CD4-positive, alpha-beta T cell treated with Interleukin-4 for 1 hour (primary cell): ENCODE results near the gene C1orf116.

ENCODE experiments used
- DNase-seq, 2 donors: peaks; one replicate each; pipeline ENCODE4 v3.0.0-alpha.2; 2020 to 2022

Gene C1orf116

GRCh38 chr1:207032528-207033017 lies at the start of gene C1orf116:
Gene C1orf116, minus strand, starts transcription at chr1:207032756. Its CDS starts 5,158 bp downstream, at chr1:207027598.
- no peak for DNase-seq

- DNase-seq, result no peak
These were observed 49.2 kb upstream of the C1orf116 start for GRCh38 chr1:207081806-207082205.

- no peak for DNase-seq
These were observed 48.5 kb upstream of the C1orf116 start for GRCh38 chr1:207081088-207081487.

GRCh38 chr1:207079706-207080241 lies 47.2 kb upstream of the C1orf116 start:
- DNase-seq, result no peak

- no peak for DNase-seq
These were observed 46.1 kb upstream of the C1orf116 start for GRCh38 chr1:207078578-207079132.

- peak; percentile 73 to 82 for DNase-seq
These were observed 45.2 kb upstream of the C1orf116 start for GRCh38 chr1:207077470-207078377.

GRCh38 chr1:207077012-207077411 lies 44.5 kb upstream of the C1orf116 start:
- no peak for DNase-seq

- DNase-seq, result no peak
These were observed 43.8 kb upstream of the C1orf116 start for GRCh38 chr1:207076181-207076955.

- DNase-seq, result no peak
These were observed 41.6 kb upstream of the C1orf116 start for GRCh38 chr1:207073906-207074820.

- DNase-seq, result no peak
These were observed 39.7 kb upstream of the C1orf116 start for GRCh38 chr1:207072233-207072632.

GRCh38 chr1:207071426-207071825 lies 38.9 kb upstream of the C1orf116 start:
- no peak for DNase-seq

- no peak for DNase-seq
These were observed 38.3 kb upstream of the C1orf116 start for GRCh38 chr1:207070811-207071210.

GRCh38 chr1:207069858-207070506 lies 37.4 kb upstream of the C1orf116 start:
- DNase-seq, result no peak

- peak in 1 of 2 donors; percentile 30 for DNase-seq
These were observed 36.5 kb upstream of the C1orf116 start for GRCh38 chr1:207069061-207069460.

GRCh38 chr1:207067665-207068064 lies 35.1 kb upstream of the C1orf116 start:
- DNase-seq, result no peak

GRCh38 chr1:207067185-207067584 lies 34.6 kb upstream of the C1orf116 start:
- DNase-seq, result no peak

GRCh38 chr1:207064561-207064960 lies 32.0 kb upstream of the C1orf116 start:
- no peak for DNase-seq

GRCh38 chr1:207063014-207063413 lies 30.5 kb upstream of the C1orf116 start:
- no peak for DNase-seq

GRCh38 chr1:207062058-207062457 lies 29.5 kb upstream of the C1orf116 start:
- DNase-seq, result no peak

GRCh38 chr1:207060596-207060995 lies 28.0 kb upstream of the C1orf116 start:
- DNase-seq, result no peak

- no peak for DNase-seq
These were observed 27.3 kb upstream of the C1orf116 start for GRCh38 chr1:207059881-207060280.
